ENCODE data around the gene CDKAL1. TPM values are rescaled to one million over a fixed set of nuclear protein-coding genes. Genes with fewer than 3 reads are reported as not detected.
"Not testable (repeated sequence)": the region's sequence is repeated elsewhere in the genome, so short reads cannot be mapped to it uniquely, and the experiment has no call there.

The CDKAL1 gene
- total RNA-seq, 1 donor from 2014 or later: 13.4 TPM

DNA sequence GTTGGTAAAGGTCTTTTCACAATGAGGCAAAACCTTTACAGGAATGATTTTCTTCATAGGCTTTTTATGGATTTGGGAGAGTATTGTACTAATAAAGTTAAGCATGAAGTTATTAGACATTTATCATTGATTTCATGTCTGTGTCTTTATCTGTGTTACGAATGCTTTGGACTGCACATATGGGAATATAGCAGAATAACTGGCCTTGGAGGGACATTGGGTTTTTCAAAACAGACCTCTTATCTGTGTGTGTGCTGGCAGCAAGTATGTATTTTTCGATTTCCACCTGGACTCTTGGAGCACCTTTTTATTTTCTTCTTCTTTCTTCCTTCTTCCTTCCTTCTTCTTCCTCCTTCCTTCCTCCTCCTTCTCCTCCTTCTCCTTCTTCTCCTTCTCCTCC lies 74.6 kb downstream of the CDKAL1 start:
- DNase-seq (ENCODE audit: low read depth): no peak
- TF ChIP-seq, protein P1, sequence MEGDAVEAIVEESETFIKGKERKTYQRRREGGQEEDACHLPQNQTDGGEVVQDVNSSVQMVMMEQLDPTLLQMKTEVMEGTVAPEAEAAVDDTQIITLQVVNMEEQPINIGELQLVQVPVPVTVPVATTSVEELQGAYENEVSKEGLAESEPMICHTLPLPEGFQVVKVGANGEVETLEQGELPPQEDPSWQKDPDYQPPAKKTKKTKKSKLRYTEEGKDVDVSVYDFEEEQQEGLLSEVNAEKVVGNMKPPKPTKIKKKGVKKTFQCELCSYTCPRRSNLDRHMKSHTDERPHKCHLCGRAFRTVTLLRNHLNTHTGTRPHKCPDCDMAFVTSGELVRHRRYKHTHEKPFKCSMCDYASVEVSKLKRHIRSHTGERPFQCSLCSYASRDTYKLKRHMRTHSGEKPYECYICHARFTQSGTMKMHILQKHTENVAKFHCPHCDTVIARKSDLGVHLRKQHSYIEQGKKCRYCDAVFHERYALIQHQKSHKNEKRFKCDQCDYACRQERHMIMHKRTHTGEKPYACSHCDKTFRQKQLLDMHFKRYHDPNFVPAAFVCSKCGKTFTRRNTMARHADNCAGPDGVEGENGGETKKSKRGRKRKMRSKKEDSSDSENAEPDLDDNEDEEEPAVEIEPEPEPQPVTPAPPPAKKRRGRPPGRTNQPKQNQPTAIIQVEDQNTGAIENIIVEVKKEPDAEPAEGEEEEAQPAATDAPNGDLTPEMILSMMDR (IDR thresholded peaks at IDR 0.05; ENCODE audit: insufficient read depth, low read length, severe bottlenecking): no peak
- Histone ChIP-seq H3K36me3 (ENCODE audit: control insufficient read depth, insufficient read depth, low read length) (no peaks in the 10 kb centered on the region), H3K4me3 (ENCODE audit: low read depth, low read length) (no peak overlapping the region), H3K27me3 (ENCODE audit: control insufficient read depth, insufficient read depth, low read length) (no peaks in the 10 kb centered on the region)
- no peak for FAIRE-seq

DNA sequence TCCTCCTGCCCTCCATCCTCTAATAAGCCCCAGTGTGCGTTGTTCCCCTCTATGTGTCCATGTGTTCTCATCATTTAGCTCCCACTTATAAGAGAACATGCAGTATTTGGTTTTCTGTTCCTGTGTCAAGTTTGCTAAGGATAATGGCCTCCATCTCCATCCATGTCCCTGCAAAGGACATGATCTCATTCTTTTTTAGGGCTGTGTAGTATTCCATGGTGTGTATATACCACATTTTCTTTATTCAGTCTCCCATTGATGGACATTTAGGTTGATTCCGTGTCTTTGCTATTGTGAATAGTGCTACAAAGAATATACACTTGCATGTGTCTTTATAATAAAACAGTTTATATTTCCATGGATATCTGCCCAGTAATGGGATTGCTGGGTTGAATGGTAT lies 75.7 kb downstream of the CDKAL1 start:
- not testable (repeated sequence) for H3K27me3 ChIP-seq (ENCODE audit: control insufficient read depth, insufficient read depth, low read length); H3K36me3 ChIP-seq (ENCODE audit: control insufficient read depth, insufficient read depth, low read length); DNase-seq (ENCODE audit: low read depth); H3K4me3 ChIP-seq (ENCODE audit: low read depth, low read length); FAIRE-seq

DNA sequence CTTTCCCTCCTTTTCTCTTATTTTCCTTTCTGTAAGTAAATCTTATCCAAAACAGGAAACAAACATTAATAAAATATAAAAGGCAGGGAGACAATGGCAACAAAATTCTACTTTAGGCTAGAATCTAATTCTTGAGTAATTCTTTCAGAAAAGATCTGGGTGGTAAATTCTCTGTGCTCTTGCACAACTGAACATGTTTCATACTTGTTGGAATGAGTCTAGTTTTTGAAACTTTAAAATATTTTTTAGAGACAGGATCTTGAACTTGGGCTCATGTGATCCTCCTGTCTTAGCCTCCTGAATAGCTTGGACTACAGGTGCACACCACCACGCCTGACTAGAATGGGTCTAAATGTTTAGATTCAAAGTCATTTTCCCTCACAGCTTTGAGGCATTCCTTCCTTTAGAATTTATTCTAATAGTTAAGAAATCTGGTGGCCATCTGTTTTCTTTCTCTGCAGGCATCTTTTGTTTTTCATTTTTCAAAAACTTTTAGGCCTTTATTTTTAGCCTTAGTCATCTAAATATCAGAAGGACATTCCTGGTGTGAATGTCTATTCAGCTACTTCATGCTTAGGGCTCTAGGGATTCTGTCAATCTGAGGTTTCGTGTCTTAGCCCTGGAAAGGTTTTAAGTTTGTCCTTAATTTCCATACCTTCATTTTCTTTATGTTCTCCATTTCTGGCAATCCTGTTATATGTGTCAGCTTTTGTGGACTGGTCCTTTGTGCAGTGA lies 76.5 kb downstream of the CDKAL1 start:
- TF ChIP-seq, protein P1 (IDR thresholded peaks at IDR 0.05; ENCODE audit: insufficient read depth, low read length, severe bottlenecking): no peak
- Histone ChIP-seq H3K36me3 (ENCODE audit: control insufficient read depth, insufficient read depth, low read length) (no peaks in the 10 kb centered on the region), H3K4me3 (ENCODE audit: low read depth, low read length) (no peak overlapping the region), H3K27me3 (ENCODE audit: control insufficient read depth, insufficient read depth, low read length) (no peaks in the 10 kb centered on the region)
- DNase-seq (ENCODE audit: low read depth) (no peak), FAIRE-seq (no peak)

DNA sequence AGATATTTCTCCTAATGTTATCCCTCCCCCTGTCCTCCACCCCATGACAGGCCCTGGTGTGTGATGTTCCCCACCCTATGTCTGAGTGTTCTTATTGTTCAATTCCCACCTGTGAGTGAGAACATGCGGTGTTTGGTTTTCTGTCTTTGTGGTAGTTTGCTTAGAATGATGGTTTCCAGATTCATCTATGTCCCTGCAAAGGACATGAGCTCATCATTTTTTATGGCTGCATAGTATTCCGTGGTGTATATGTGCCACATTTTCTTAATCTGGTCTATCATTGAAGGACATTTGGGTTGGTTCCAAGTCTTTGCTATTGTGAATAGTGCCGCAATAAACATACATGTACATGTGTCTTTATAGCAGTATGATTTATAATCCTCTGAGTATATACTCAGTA lies 83.3 kb downstream of the CDKAL1 start:
- not testable (repeated sequence) for DNase-seq (ENCODE audit: low read depth); FAIRE-seq; H3K27me3 ChIP-seq (ENCODE audit: control insufficient read depth, insufficient read depth, low read length); H3K4me3 ChIP-seq (ENCODE audit: low read depth, low read length); H3K36me3 ChIP-seq (ENCODE audit: control insufficient read depth, insufficient read depth, low read length)

DNA sequence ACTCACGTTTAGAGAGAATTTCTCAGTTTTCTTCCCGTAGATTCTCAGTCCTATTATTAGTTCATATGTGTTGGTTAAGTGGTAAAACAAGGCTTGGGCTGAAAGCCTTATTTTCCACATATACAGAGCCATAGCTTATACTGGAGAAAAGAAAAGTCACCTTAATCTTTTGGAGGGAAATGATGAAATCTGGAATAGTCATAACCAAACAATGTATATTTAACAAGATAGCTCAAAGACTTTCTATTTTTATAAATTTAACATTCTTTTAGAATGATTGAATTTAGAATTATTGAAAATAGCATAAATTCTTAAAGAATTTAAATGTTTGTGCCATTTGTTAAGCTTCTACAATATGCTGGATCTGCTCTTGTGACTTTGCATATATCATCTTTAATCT lies 85.8 kb downstream of the CDKAL1 start:
- H3K27me3 ChIP-seq (ENCODE audit: control insufficient read depth, insufficient read depth, low read length): no peaks in the 10 kb centered on the region
- DNase-seq (ENCODE audit: low read depth) (no peak), FAIRE-seq (no peak)
- TF ChIP-seq, protein P1 (IDR thresholded peaks at IDR 0.05; ENCODE audit: insufficient read depth, low read length, severe bottlenecking): no peak
- no peak overlapping the region for H3K4me3 ChIP-seq (ENCODE audit: low read depth, low read length)
- H3K36me3 ChIP-seq (ENCODE audit: control insufficient read depth, insufficient read depth, low read length): no peaks in the 10 kb centered on the region

DNA sequence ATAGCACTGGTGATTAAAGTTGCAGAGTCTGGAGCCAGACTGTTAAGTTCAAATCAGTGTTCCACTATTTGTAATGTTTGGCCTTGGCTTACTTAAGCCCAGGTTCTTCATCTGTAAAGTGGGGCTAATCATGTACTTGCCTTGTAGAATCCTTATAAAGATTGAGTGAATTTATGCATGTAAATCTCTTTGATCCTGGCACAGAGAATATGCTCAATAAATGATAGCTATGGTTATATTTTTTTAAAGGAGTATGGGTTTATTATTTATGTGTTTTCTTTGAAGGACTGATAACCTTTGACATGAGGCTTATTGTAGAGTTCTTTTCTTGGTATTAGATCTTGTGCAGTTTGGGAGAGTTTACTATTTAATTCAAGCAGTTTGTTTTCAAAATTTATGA lies 89.5 kb downstream of the CDKAL1 start:
- FAIRE-seq (no peak), DNase-seq (ENCODE audit: low read depth) (no peak)
- no peak overlapping the region for H3K4me3 ChIP-seq (ENCODE audit: low read depth, low read length)
- TF ChIP-seq, protein P1 (IDR thresholded peaks at IDR 0.05; ENCODE audit: insufficient read depth, low read length, severe bottlenecking): no peak
- H3K36me3 ChIP-seq (ENCODE audit: control insufficient read depth, insufficient read depth, low read length): no peaks in the 10 kb centered on the region
- H3K27me3 ChIP-seq (ENCODE audit: control insufficient read depth, insufficient read depth, low read length): no peaks in the 10 kb centered on the region

DNA sequence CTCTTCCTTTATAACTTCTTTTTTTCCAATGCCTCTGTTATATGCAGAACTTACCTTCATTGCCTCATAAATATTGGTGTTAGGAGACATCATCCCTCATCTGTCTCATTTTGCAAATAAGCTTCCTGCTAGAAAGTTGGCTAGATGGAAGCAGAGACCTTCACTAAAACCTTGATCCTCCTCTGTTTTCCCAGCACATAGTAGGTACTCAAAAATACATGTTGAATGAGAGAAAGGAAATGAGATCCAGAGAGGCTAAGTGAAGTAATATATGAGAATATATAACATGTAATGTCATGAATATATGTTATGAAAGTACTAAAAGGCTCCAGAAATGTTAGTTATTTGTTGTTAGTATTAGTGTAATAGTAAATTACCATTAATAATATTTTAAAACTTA lies 91.9 kb downstream of the CDKAL1 start:
- no peak overlapping the region for H3K4me3 ChIP-seq (ENCODE audit: low read depth, low read length)
- TF ChIP-seq, protein P1 (IDR thresholded peaks at IDR 0.05; ENCODE audit: insufficient read depth, low read length, severe bottlenecking): no peak
- no peaks in the 10 kb centered on the region for H3K27me3 ChIP-seq (ENCODE audit: control insufficient read depth, insufficient read depth, low read length)
- H3K36me3 ChIP-seq (ENCODE audit: control insufficient read depth, insufficient read depth, low read length): no peaks in the 10 kb centered on the region
- no peak for DNase-seq (ENCODE audit: low read depth)
- FAIRE-seq: no peak
